ELF-1 (cell line): Measurements from ENCODE around the gene NEK11.

Experiments
- DNase-seq: peaks from one replicate; pipeline ENCODE4 v3.0.0-alpha.2; 2016; ENCODE audit warnings: low read depth, low spot score

NEK11 gene

DNA sequence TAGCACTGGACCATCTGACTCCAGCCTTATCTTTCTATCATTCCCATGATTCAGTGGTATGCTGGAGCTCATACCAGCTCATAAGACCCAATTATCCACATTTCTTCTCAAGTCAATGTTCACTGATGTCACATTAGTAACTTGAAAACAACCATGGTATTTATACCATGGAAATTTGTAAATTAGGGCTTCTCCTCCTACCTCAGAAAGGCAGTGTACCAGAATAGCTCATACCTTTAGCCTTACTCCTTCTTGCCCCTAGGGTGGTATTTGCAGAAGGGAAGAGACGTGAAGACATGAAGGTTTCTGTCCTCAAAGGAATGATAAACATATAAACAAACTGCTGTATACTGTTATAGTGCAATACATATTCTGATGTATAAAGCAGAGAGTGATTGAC lies 114.2 kb downstream of the NEK11 start:
- DNase-seq: no peak

DNA sequence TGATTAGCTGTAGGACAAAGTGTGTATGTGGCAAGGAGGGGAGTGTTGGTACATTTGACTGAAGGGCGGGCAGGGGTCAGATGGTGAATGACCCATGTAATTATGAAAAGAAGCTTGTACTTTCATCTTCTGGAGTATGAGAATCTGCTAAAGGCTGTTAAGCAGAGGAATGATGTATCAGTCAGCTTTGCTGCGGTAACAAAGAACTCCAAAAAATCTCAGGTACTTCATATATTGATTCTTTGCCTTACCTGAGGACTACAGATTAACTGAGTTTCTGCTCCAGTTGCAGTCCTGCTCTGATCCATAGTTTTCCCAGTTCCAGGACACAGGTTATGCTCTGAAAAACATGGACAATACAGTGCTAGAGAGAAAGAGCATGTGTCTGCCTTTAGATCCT lies 115.1 kb downstream of the NEK11 start:
- no peak for DNase-seq

DNA sequence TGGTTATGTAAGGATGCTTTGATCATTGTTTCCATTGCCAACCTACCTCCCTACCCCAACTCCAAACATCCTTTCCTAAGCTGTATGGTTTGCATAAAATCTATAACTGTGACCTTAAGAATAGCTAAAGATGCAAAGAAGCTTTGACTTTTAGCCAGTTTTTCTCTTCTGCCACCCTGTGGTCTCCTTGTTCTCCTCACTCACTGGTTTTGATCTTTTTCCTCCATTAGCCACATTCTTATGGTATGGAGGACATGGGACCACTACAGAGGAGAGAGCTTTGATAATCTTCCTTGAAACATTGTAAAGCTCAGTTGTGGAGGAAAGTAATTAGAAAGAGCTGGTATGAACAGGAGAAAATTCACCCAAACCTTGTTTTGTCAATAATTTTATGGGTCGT lies 115.9 kb downstream of the NEK11 start:
- DNase-seq: no peak

DNA sequence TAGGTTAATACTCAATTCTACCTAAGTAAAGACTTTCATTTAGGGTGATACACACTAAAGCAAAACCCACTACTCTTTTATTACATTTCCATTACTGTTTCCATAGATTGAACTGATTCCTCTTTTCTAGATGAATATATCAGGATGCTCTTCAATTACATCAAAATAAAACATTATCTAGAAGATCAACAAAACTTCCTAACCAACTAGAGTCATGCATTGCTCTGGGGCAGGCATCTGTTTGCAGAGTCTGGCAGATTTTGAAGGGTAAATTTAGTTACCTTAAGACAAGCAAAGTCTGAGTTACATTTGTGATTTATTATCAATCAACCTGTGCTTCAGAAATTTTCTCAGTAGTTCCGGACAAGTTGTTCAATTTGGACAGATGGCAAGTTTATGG lies 117.1 kb downstream of the NEK11 start:
- no peak for DNase-seq

DNA sequence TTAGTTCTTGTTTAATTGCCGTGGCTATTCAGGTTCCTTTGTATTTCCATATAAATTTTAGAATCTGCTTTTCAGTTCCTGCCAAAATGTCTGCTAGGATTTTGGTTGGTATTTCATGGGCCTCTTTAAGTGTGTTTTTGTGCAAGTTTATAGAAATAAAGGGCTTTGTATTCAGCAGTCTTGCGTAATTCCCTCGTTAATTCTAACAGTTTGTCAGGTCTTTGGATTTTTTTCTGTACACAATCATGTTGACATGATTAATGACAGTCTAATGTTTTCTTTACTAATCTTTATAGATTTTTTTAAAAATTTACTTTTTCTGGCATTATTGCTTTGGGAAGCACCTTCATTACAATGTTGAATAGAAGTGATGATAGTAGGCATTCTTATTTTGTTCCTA lies 120.9 kb downstream of the NEK11 start:
- DNase-seq: no peak

DNA sequence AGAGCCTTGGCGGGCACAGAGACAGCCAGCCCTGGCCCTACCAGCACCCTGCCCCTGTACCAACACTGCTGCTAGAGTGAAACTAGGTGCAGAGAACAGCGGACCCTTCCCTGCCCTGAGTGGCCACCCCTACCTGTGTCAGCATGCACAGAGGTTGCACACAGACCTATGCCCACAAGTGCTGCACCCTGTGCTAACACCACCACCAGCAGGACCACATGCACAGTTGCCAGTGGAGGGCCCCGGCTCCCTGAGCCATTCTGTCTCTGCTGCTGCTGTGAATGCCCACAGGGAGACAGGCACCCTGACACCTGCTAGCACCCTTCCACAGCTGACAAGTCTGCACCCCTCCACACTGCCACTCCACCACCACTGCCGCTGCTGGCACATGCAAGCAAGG lies 131.8 kb downstream of the NEK11 start:
- no peak for DNase-seq

DNA sequence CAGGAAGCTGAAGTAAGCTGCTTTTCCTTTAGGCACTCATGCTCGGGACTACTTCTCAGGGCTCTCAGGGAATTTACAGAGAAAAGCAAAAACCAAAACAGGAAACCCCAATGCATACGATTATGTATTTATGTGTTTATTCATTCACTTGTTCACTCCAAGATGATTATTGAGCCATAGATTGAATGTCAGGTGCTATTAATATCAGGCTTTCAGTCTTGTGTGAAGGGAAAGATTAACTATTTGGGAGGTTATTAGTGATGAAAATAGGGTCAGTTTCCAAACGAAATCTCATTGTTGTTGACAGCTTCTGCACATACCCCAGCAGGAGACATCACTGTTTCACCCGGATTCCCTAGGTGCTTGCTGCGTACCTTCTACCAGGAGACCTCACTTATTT lies 135.8 kb downstream of the NEK11 start:
- no peak for DNase-seq

DNA sequence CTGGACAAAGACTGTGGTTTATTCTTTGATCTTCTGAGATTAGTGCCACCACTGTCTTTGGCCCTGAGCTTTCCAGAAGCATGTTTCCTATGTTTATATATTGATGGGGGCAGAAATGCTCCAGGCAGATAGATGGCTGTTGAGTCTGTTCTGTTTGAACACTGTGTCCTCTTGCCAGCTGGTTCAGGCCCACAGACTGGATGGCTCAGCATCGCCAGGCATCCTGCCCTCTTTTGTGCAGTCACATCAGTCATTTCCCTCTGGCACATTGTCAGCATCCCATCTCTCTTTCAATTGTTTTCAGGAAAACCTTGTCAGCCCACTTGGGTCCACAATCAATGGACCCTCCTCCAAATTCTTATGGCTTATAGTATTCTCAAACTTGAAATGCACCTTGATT lies 141.2 kb downstream of the NEK11 start:
- DNase-seq: no peak

DNA sequence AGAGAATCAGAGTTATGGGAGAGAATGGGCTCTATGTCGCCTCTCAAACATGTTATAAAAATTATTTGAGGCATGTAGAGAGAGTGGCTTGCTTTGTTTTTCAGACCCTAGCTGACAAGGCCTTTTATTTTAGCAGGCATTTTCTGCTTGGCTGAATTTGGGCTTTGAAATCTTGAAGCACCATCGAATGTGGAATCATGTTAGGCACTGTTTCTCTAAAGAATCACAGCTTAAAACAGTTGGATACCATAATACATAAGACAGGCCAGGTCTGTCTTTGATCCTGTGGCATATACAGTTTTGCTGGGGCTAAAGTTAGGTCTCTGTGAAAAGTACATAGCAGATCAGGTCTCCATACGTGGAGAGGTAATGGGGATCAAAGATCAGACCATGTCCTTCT lies 142.7 kb downstream of the NEK11 start:
- DNase-seq: no peak

DNA sequence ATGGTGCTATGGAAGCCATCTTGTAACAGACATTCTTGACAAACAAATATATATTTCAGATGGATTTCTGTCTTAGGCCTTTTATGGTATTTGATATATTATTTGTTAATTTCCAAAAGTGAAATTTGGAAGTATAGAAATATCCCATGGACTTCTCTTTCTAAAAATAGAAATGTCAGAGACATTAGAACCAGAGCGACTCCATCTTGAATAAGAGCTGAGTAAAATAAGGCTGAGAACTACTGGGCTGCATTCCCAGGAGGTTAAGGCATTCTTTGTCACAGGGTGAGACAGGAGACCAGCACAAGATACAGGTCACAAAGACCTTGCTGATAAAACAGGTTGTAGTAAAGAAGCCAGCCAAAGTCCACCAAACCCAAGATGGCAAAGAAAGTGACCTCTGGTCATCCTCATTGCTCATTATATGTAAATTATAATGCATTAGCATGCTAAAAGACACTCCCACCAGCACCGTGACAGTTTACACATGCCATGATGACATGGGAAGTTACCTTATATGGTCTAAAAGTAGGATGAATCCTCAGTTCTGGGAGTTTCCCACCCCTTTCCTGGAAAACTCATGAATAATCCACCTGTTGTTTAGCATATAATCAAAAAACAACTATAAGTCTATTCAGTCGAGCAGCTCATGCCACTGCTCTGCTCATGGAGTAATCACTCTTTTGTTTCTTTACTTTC lies 146.0 kb downstream of the NEK11 start:
- no peak for DNase-seq

DNA sequence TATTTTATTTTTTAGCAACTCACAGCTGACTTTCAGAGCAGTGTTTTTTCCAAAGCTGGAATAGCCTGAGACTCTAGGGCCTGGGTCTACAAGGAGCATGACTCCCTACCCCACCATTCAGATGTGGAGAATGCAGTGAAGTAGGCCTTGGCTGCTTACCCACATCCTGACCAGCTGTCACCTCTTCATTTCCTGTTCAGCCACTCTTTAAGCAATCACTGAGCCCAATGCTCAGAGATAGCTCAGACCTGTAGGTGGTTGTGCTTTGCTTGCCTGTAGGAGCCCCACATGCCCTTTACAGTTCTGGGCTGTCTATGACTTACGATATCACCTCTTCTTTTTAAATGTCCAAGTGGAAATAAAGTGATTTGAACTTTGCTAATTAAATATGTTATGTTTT lies 148.1 kb downstream of the NEK11 start:
- DNase-seq: no peak

DNA sequence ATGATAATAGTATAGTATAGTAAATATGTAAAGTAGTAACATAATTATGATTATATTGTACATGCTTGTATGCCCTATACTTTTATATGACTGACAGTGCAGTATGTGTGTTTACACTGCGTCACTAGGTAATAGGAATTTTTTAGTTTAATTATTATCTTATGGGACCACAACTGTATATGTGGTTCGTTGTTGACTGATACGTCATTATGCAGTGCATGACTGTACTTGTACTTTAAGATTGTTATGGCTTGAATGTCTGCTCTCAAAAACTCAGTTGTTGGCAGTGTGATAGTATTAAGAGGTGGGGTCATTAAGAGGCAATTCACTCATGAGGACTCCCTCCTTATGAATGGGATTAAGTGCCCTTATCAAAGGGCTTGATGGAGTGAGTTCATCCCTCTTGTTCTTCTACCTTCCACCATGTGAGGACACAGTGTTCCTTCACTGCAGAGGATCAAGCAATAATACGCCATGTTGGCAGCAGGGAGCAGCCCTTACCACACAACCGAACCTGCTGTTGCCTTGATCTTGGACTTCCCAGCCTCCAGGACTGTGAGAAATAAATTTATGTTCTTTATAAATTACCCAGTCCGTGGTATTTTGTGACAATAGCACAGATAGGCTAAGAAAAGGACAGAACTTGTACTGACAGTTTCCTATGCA lies 152.2 kb downstream of the NEK11 start:
- DNase-seq: no peak

DNA sequence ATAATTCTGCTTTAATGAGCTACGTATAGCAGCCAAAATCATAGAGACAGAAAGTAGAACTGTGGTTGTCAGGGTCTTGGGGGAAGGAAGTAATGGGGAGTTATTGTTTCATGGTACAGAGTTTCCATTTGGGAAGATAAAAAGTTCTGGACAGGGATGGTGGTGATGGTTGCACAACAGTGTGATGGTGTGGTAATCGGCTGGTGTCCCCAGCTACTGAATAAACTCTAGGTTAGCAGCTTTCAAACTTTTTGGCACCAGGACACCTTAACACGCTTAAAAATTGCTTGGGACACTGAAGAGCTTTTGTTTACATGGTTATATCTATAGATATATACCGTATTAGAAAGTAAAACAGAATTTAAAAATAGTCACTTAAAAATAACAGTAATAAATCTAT lies 166.0 kb downstream of the NEK11 start:
- DNase-seq: no peak

DNA sequence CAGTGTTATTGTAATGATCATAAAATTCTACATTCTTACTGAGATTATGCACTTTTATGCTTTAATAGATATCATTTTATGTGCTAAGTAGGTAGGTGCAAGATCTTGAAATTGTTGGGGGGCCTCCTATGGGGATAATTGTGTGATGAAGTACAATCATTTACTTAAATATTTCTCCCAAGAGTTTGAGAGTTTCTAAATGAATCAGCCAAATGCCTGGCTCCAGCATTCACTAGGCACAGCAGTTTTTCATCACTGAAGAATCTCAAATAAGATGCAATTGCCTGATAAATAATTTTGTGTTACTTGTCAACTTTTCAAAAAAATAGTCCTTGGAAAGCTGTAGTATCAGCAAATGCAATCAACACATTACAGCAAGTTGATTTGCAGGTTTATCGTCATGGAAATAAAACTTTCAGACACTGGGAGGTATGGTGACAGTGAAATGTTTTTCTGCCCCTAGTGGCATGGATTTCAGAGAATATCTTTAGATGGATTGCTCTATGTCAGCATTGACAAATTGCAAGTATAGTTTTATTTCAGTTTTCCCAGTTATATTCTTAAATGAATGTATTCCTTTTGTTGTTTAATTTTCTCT lies 167.1 kb downstream of the NEK11 start:
- no peak for DNase-seq

DNA sequence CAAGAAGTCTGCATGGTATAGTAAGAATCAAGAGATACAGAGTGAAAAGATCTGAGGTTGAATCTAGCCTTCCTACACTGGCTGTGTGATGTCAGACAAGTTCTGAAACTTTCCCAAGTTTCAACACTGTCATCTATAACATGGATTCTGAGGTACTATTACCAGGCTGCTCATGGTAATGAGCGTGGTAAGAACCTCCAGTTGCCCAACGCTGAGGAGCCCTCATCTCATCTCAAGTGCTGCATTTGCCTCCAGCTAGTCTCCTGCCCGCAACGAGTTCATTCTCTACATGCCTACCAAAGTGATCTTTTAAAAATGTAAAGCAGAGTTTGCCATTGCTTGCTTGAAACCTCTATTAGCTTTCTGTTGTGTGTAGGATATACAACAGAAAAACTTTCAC lies 168.1 kb downstream of the NEK11 start:
- DNase-seq: no peak

DNA sequence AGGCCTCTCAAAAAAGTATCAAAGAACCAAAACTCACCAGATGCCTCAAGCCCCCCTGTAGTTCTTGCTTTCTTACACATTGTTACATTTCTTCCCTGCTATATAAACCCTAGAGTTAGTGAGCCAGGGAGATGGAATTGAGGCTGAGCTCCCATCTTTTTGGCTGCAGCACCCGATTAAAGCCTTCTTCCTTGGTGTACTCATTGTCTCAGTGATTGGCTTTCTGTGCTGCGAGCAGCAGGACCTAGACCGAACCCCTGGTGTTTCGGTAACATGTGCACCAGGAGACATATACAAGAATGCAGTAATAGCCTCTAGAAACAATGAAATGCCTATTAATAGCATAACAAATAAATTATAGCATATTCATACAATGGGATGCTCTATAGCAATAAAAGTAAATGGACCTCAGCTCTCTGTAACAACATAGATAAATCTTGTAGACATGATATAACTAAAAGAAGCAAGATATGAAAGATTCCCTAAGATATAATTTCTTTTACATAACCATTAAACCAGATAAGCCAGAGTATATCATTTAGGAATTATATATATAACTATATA lies 174.0 kb downstream of the NEK11 start:
- no peak for DNase-seq

DNA sequence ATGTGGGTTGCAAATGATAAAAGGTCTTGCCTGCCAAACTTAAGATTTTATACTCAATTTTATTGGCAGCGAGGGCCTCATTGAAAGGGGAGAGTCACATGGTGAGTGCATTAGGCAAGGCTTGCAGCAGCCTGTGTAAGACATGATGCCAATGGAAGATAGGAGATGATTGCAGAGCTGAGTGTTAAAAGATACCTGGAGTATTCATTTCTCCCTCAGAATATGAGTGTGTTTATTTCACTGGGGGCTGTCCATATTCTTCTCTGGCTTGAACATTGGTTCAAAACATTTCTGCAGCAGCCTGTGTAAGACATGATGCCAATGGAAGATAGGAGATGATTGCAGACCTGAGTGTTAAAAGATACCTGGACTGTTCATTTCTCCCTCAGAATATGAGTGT lies 189.7 kb downstream of the NEK11 start:
- no peak for DNase-seq

DNA sequence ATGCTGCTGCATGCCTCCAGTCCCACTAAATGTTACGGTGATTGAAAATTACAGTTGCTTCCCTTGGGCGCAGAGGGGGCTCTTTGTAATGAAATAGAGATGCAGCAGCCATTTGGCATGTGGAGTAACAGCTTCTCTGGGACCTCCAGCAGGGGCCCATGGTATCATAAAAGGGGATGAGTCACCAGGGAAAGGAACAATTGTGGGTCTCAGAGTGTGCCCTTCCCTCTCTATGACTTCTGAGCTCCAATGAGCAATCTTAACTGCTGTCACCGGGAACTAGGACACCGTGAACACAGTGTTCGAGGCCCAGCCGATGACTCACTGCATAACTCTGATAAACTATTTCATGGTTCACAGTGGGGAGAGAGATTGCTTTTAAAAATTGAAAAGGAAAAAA lies 190.1 kb downstream of the NEK11 start:
- peak; percentile 35 for DNase-seq

DNA sequence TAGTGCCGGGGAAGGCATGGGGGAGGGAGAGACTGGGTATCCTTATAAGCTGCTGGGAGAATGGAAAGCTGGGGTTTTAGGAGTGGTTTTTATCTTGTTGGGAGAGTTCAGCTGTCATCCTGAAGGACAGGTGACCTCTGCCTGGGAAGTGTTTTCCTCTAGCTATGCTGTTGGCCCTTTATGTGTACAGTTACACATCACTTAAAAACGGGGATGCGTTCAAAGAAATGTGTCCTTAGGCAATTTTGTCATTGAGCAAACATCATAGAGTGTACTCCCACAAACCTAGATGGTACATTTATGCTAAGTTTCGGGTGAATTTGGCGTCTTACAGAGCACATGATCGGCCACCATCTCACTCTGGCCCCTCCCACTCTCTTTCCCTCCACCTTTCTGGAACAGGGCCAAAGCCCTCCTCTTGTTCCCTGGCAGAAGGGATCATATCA lies 190.6 kb downstream of the NEK11 start:
- no peak for DNase-seq

DNA sequence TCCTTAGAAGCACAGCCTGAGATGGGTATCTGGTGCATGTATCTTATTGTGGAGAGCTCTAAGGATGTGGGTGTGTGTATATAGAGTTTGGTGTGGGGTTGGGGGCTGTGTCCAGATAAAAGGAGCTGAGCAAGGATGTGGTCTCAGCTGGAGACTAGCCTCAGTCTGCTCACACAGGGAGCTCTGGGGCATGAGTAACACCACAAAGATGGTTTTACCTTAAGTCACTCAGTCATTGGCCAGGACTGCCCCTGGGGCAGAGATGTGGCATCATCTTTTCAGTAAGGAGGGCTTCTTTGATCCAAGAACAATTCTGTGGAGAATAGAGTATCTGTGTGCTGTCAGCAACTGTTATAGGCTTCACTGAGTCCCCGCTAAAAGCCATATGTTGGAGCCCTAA lies 191.5 kb downstream of the NEK11 start:
- DNase-seq: no peak

DNA sequence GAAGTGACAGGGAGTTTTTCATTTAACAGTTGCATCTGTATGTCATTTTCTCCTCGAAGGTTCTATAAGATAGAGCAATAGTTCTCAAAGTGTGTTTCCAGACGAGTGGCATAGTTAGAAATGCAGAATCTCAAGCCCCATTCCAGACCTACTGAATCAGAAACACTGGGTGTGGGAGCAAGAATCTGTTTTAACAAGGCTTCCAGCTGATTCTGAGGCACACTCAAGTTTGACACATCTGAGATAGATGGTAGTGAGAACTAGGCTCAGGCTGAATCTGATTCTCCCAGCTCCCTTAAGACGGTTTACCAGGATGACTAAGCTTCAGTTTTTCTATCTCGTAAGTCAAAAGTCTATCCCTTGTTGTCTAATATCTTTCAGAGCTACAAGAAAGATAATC lies 195.1 kb downstream of the NEK11 start:
- DNase-seq: no peak

DNA sequence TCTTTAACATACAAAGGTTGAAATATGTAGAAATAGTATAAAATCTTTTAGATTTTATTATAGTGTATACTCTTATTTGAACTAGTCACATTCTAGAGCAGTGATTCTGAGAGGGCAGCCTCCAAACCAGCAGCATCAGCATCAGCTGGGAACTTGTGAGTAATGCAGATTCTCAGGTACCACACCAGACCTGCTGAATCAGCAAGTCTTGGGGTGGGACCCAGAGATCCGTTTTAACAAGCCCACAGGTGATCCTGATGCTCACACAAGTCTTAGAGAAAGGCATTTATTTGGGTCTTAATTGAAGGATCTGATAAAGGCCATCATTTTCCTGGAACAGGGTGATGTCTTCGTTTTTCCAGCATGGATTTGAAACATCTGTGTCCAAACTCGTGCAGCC lies 195.9 kb downstream of the NEK11 start:
- DNase-seq: no peak
